NCI-H226 (cell line): ENCODE results near the gene CYP24A1.

Experiments
- DNase-seq: peaks from one replicate; pipeline ENCODE4 v3.0.0-alpha.2; 2015

The CYP24A1 gene

DNA sequence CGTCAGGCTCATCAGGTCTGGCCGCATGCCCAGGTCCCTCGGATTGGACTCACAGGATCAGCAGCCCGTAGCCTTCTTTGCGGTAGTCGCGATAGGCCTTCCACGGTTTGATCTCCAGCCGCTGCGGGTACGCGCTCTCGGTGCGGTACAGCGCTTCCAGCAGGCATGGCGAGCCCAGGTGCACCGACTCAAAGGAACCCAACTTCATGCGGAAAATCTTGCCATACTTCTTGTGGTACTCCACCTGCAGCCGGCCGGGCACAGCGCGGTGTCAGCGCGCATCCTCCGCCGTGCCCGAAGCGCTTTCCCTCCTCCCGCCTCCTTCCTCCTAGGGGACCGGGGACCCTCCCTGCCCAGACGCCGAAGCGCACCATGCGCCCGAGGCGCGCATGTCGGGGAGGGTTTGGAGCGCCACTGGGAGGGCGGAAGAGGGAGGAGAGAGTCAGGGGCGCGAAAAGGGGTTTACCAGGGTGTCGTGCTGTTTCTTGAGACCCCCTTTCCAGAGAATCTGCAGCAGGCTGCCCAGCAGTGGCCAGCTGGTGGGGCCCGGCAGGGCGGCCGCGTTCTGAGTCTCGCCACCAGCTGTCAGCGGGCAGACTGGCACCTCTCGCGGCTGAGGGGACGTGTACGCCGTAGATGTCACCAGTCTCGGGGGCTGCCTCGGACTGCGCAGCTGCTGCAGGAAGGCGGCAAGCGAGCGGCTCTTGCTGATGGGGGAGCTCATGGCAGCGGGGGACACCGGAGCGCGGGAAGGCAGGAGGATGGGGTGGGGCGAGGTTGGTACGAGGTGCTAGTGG is 732 bp downstream of the CYP24A1 start:
- DNase-seq: no peak

DNA sequence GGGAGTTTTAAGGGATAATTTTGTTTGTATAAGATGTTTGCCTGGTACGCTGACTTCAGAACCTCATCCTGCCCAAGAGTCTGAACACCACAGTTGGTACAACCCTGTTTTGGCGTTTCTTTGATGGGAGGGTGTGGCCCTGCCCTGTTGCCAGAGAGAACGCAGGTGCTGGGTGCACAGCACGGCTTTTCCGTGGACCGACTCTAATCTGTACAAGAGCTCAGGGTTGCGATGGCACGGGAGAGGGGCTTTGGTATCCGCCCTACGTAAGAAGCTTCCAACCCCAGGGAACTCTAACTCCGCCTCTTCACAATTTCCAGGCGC is 1.3 kb downstream of the CYP24A1 start:
- no peak for DNase-seq

DNA sequence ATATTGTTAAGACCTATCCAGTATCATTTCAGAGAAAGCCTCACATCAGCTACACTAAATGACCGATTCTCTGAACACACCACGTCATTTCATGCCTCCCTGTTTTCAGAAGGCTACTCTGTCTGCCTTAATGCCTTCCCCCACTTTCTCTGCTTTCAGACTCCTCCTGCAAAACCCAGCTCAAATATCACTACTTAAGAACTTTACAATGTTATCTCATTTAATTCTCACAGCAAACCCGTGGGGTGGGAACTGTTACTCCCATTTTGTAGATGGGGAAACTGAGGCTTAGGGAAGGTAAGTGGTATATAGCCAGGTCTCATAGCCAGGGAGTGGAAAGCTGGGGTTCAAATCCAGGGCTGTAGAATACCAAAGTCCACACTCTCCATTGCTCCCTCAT is 2.8 kb downstream of the CYP24A1 start:
- no peak for DNase-seq

DNA sequence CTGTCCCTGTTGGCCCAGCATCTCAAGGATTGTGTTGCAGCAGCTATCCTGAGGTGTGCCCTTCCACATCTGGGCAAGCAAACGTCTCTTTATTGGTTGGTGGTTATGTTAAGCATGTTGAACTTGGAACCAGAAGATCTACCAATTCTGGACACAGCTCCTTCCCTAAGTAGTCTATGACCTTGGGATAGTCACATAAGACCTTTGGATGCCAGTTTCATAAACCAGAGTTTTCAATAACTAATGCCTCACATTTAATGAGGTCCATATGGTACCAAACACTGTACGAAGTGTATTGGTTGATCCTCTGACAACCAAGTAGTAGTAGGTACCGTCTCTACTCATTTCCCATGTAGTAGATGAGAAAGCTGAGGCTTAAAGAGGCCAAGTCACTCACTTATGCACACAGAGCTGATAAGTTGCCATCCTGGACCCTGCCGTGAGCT is 3.7 kb downstream of the CYP24A1 start:
- DNase-seq: no peak

DNA sequence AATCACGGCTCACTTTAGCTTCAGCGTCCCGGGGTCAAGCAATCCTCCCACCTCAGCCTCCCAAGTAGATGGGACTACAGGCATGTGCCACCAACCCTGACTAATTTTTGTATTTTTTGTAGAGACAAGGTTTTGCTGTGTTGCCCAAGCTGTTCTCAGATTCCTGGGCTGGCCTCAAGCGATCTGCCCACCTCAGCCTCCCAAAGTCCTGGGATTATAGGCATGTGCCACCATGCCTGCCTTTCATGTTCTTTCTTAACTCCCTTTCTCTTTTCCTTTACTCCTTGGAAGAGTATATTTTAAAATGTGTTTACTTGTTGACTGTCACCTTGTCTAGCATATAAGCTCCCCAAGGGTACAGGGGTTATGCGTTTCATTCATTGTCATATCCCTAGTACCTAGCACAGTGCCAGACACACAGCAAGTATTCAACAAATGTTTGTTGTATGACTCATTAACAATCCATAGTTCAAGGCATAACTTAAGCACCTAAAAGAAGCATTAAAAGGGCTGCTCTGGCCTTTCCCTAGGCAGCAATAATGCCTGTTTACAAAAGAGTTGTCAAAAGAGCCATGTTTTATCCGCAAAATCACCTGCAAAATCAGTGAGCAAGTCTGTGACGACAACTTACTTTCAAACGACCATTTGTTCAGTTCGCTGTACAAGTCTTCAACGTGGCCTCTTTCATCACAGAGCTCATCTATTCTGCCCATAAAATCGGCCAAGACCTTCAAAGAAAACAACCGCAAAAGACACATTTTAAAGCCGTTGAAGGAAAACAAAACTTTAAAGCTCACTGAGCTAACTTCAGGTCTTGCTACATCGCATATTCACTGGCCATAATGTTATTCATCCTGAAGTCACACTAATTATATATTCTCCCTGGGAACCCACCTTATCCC is 4.6 kb downstream of the CYP24A1 start:
- no peak for DNase-seq

DNA sequence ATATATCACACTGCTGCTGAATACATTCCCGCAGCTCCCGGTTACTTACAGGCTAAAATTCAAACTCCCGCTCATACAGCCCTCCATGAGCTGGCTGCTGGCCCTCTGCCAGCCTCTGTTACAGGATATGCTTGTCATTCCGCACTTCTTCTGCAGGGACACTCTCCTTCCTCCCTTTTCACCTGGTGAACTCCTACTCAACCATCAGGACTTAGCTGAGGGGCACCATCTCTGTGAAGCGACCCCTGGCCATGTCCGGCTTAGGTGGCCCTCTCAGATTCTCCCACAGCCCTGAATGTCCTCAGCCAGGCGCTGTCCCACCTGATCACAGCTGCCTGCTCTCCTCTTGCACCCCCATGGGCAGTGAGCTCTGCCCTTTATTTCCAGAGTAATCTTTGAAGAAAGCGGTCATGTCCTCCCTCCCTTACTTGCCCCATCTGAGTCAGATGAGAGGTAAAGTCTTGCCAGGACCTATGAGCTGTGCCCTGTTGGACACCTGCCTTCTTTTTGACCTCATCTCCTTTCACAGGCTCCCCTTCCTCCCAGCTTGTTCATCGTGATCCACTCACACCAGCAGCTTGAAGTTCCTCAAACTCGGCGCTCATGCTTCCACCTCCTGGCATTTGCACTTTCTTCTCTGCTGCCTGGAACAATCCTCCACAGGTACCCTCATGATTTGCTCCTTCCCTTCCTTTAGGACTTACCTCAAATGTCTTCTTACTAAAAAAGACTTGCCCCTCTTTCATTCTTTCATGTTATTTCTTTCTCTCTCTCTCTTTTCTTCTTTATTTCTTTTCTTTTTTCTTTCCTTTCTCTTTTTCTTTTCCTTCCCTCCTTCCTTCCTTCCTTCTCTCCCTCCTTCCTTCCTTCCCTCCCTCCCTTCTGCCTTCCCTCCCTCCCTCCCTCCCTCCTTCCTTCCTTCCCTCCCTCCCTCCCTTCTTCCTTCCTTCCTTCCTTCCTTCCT is 5.6 kb downstream of the CYP24A1 start:
- peak; percentile 62 for DNase-seq

DNA sequence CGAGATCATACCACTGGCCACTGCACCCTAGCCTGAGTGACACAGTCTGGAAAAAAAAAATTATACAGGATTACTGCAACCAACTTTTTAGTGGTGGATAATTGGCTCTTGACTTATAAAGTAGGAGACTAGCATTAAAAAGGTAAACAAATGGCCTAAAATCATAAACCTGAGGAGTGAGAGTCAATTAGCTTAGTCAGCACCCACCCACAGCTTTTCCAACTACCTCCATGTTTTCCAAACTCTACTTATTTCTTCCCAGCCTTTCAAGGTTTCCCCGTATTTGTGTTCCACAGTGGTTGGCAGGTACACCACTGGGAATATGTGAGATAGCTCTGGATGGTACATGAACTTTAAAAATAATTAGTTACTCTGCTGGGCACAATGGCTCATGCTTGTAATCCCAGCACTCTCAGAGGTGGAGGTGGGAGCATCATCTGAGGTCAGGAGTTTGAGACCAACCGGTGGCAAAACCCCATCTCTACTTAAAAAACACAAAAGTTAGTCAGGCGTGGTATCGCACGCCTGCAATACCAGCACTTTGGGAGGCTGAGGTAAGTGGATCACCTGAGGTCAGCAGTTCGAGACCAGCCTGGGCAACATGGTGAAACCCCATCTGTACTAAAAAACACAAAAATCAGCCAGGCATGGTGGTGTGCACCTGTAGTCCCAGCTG is 6.7 kb downstream of the CYP24A1 start:
- no peak for DNase-seq

DNA sequence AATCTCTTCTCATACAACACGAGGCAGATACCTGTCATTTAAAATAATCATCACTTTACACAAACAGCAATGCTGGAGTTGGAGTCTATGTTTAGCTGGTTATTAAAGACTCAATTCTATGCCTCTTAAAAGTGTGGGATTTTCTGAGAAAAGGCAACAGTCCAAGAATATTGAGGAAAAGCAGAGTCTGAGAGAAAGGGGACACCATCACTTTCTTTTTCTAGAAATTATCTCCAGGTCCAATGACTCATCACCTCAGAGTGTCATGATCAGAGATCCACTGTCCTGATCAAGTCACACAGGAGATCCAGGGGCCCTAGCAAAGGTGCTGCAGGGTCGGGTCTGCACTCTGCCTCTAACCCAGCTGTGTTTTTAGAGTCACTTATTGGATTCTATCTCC is 8.0 kb downstream of the CYP24A1 start:
- no peak for DNase-seq

DNA sequence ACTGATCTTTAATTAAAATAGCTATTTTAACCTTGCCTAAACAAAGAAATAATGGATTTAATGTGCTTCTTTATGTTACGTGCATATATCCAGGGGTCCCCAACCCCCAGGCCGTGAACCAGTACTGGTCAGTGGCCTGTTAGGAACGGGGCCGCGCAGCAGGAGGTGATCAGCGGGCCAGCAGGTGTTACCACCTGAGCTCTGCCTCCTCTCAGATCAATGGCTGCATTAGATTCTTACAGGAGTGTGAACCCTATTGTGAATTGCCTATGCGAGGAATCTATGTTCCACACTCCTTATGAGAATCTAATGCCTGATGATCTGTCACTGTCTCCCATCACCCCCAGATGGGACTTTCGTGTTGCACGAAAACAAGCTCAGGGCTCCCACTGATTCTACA is 8.8 kb downstream of the CYP24A1 start:
- no peak for DNase-seq

DNA sequence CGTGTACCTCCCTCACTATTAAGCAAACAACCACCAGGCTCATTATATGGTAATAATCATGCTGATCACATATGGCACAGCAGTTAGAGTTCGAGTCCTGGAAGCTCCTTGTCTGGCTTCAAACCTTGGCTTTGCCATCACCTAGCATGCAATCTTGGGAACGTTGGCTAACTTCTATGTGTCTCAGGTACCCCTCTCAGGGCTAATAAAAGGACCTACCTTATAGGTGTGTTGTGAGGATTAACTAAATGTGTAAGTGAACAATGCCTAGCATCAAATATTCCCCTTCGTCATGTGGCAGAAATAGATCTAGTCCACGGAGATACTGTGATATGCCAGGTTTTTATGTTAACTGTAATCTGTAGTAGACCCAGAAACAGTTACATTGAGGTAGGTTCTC is 10.4 kb downstream of the CYP24A1 start:
- DNase-seq: no peak

DNA sequence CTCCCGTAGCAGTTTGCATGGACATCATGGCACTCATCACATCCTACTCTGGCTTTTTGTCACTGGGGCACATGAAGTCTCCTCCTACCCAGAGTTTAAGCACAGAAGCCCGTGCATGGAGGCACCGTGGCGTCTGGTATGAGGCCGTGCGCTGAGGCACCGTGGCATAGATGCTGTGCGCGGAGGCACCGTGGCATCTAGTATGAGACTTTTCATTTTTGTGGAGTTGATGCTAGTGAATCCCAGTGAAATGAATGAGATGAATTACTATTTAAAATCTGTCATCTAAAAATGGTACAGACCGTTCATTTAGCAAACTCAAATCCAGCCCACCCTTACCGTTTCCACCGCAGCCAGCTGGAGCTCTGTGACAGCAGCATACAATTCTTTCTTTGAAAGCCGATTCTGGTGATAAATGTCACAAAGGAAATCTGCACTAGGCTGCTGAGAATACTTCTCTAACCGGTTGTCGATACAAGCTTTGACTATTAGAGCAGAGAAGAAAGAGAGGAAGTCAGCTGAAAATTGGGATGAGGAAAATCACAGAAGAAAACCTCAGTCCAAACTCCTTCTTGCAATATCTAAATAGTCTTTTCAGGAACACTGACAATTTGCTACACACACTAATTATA is 11.3 kb downstream of the CYP24A1 start:
- DNase-seq: no peak

DNA sequence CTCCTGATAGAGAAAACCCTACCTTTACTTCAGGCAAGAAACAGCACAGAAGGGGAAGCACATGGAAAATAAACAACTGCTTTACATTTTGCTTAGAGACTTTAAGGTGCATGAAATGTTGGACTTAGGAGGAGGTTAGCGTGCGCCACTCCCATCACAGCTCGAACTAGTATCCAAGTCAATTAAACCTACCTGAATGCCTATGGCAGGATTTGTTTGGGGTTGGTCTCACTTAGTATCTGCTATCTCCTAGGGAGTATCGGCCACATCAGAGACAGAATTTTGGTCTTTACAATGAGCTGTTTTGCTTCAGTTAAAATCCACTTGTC is 12.0 kb downstream of the CYP24A1 start:
- no peak for DNase-seq

DNA sequence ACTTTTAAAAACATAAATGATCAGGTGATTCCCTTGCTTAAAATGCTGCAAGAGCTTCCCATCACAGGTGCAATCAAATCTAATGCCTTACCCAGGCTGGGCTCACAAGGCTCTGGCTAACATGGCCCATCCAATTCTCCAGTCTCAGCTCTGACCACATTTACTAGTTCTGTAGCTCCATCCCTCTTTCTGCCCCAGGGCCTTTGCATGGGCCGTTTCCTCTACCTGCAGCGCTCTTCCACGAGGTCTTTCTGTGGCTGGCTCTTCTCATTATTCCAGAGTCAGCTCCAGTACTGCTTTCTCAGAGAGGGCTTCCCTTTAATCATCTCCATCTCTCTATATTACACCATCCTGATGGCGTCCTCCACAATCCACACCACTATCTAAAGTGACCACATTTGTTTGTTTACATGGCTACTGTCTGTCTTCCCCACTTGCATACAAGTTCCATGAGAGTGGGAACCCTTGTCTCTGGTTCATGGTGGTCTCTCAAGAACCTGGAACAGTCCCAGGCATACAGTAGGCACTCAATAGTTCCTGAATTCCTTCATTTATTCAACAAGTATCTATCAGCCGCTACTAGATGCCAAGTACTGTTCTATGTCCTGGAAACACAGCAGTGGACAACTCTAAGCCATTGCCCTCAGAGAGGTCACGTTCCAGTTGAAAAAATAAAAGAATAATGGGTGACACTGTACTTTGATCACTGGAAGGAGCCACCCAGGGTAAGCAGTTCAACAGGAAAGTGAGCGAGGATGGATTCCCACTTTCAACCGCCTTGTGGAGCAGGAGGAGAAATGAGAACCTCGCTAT is 12.6 kb downstream of the CYP24A1 start:
- no peak for DNase-seq

DNA sequence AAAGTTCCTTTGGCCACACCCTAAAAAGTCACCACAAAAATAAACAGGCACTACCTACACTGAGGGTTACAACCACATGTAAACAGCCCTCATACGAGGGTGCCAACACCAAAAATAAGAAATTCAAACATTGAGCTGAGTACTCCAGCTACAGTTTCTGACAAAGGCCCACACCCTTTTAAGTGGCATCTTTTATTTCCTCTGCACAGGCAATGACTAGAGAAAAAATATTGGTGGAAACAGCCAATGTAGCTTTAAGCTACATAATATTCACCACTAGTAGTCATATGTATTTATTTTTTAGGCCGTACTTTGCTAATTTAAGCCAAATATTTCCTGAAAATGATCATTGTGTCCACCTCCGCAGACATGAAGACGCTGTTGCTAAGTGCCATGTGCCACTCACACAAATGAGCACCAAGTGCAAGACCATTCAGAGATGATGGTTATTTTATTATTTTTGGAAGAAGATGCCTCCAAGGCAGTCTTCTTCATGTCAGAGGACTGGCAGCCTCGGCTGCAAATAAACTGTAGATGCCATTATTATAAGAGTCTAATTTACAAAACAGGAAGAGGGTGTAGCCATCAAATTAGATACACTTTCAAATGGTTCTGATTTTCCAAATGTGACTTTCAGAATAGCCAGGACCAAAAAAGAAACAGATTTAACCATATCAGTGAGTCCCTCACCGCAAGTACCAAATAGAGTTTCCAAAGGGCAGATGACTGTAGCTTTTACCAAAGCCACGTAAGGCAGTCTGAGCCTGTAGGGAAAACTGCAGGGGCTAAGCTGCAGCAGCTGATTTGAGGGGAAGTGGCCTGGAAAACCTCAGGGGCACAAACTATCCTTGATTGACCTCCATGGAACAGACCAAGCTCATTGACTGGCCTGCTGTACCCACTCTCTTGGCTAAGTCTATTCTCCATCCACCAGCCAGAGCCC is 13.4 kb downstream of the CYP24A1 start:
- no peak for DNase-seq

DNA sequence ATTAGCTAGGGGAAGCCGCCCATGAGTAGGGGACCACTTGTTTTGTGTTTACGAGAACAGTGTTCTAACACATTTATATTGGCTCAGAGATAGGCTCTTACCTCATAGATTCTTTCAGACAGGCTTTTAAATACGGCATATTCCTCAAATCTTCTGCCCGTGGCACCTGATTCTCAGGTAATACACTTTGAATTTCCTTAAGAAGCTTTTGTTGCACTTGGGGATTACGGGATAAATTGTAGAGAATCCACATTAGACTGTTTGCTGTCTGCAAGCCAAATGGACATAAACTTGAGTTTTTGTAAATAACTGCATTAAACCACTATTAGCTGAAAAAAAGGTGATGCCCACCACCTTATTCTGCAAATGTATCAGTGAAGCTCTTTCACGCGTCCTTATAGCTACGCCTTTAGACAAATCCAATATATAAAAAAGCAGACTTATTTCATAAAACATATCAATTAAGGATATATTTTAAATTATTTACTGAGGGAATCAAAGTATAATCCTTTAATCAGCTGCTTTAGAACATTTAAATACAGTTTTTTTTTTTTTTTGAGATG is 14.8 kb downstream of the CYP24A1 start:
- no peak for DNase-seq

DNA sequence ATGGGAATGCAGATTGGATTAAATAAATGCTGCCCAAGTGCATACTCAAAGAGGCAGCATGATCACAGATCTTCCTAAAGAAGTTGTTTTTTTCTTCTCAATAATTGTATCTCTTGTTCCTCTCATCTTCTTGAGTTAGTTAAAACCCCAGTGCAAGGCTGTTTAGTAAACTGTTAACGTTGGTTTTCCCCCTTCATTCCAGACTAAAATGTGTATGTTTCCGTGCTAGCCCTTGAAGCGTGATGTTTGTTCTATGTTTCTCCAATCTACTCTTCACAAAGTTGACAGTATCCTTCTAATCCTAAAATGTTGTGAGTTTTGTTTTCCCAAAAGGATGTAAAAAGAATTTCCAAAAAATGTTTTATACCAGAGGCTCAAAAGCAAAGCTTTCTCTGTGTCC is 15.6 kb downstream of the CYP24A1 start:
- DNase-seq: no peak

DNA sequence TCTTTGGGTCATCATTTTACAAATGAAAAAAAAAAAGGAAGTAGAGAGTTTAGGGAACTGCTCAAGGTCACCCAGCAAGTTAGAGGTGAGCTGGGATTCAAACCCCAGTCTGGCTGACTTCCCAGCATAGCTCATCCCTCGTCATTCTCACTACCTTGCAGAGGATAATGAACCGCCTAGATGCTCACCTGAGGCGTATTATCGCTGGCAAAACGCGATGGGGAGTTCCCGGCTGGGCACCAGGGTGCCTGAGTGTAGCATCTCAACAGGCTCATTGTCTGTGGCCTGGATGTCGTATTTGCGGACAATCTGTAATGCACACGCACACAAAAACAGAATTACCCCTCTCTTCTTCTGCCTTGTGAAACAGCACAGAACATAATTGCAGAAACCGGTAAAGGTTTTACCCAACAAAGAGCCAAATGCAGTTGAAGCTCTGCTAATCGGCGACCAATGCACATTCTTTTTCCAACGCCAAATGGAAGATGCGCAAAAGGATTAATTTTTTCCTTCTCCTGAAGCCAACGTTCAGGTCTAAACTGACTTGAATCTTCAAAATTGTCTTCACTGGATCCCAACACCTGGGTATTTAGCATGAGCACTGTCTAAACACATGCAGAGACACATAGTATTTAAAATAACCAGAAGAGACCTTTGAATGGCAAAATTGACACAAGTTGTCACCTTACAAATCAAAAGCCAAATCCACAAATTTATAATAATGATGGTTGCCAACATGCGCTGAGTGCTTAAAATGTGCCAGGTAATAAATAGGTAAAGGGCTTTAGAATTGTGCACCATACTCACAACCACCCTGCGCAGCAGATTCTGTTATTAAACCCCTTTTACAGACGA is 16.6 kb downstream of the CYP24A1 start:
- no peak for DNase-seq

DNA sequence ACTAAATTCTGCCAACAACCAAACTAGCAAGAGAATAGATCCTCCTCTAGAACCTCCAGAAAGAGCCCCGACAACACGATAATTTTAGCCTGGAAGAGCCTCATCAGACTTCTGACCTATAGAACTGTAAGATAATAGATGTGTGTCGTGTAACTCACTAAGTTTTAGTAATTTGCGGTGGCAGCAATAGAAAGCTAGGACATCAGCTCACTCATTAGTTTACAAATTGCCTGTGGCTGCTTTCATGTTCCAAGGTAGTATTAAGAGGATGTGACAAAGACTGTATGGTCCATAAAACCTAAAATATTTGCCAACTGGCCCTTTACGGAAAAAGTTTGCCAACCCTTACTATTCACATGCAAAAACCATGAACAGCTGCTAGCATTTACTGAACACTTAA is 17.3 kb downstream of the CYP24A1 start:
- DNase-seq: no peak
